B cell (primary cell): ENCODE data around the gene COL16A1. TPM values are rescaled to one million over a fixed set of nuclear protein-coding genes. Genes with fewer than 3 reads are reported as not detected.

Experiments used
- ATAC-seq: fragments of 200-7000 bp; cut with Tn5 transposase; one replicate; pipeline ENCODE4 v1.10.0; 2021; ENCODE audit warnings: low read depth, mild to moderate bottlenecking, moderate number of reproducible peaks, moderate library complexity
- CTCF ChIA-PET: fragments of 350-600 bp; sonication (Branson Sonifier 250); formaldehyde crosslinking; loops from one replicate; lab custom pipeline; 2021; ENCODE audit warnings: antibody characterized with exemption, inconsistent platforms; lab: Charles Lee
- POLR2A ChIA-PET: fragments of 350-600 bp; sonication (Branson Sonifier 250); formaldehyde crosslinking; loops from one replicate; lab custom pipeline; 2021; ENCODE audit warnings: antibody characterized with exemption; lab: Charles Lee
- DNase-seq: peaks from one replicate; pipeline ENCODE4 v3.0.0; 2013
- H2AFZ ChIP-seq: 2 replicates; pipeline ENCODE4 v1.6.1; 2012; ENCODE audit warnings: mild to moderate bottlenecking, low read depth, low read length; ENCODE audit not compliant: insufficient read depth, poor library complexity, severe bottlenecking
- H3K27ac ChIP-seq, 2 donors: 1 replicate in 1 of 2; 2 replicates in 1 of 2; pipeline ENCODE4 v1.5.1; 2012 to 2013; ENCODE audit warnings: low read length in 2 of 2, mild to moderate bottlenecking in 2 of 2, moderate library complexity in 1 of 2
- H3K27me3 ChIP-seq, 4 experiments: fragments of 200-600 bp in 1 of 4; sonication (generic) in 1 of 4; replicated peaks in 1 of 4; 1 replicate in 2 of 4; 2 replicates in 2 of 4; pipeline versions ENCODE4 v1.6.1 to v1.7.0; 2013 to 2016; ENCODE audit warnings: low read length in 3 of 4, mild to moderate bottlenecking in 2 of 4, mixed read lengths in 1 of 4, moderate library complexity in 1 of 4; ENCODE audit not compliant: insufficient read depth in 4 of 4, control insufficient read depth in 3 of 4; ENCODE audit errors: control extremely low read depth in 1 of 4
- H3K36me3 ChIP-seq, 2 experiments: replicated peaks in 1 of 2; 1 replicate in 1 of 2; 2 replicates in 1 of 2; pipeline versions ENCODE4 v1.6.1 to v1.7.1; 2013; ENCODE audit warnings: low read length in 1 of 2; ENCODE audit not compliant: insufficient read depth in 2 of 2, control insufficient read depth in 1 of 2; ENCODE audit errors: control extremely low read depth in 1 of 2, extremely low read depth in 1 of 2
- H3K4me1 ChIP-seq, 2 donors: fragments of 200-600 bp in 1 of 2; sonication (generic) in 1 of 2; 1 replicate in 1 of 2; 2 replicates in 1 of 2; pipeline versions ENCODE4 v1.5.1 to v1.6.1; 2013 to 2017; ENCODE audit warnings: low read length in 2 of 2; ENCODE audit not compliant: control insufficient read depth in 2 of 2, insufficient read depth in 2 of 2
- H3K4me2 ChIP-seq: replicated peaks from 2 replicates; pipeline ENCODE3; 2012; ENCODE audit warnings: mild to moderate bottlenecking, low read depth, low read length; ENCODE audit not compliant: poor library complexity, severe bottlenecking
- H3K4me3 ChIP-seq, 5 experiments: fragments of 200-600 bp in 1 of 5; sonication (generic) in 1 of 5; 1 replicate in 3 of 5; 2 replicates in 2 of 5; pipeline versions ENCODE4 v1.5.1 to v1.7.0; 2011 to 2016; ENCODE audit warnings: low read length in 4 of 5, mild to moderate bottlenecking in 4 of 5, low read depth in 2 of 5, control low read depth in 1 of 5, moderate library complexity in 1 of 5; ENCODE audit not compliant: insufficient read depth in 1 of 5; ENCODE audit errors: control extremely low read depth in 1 of 5, extremely low read depth in 1 of 5
- H3K79me2 ChIP-seq: fragments of 200-600 bp; sonication (generic); one replicate; pipeline ENCODE4 v1.6.0; 2016; ENCODE audit warnings: low read length; ENCODE audit not compliant: control insufficient read depth, insufficient read depth
- H3K9ac ChIP-seq: fragments of 200-600 bp; sonication (generic); 2 replicates; pipeline ENCODE4 v1.6.1; 2017; ENCODE audit warnings: mild to moderate bottlenecking, low read length, moderate library complexity
- H3K9me3 ChIP-seq, 3 donors: one replicate each; pipeline versions ENCODE4 v1.6.1 to v1.7.1; 2013; ENCODE audit warnings: low read length in 2 of 3; ENCODE audit not compliant: control insufficient read depth in 2 of 3, insufficient read depth in 1 of 3; ENCODE audit errors: control extremely low read depth in 1 of 3
- H4K20me1 ChIP-seq: 2 replicates; pipeline ENCODE4 v1.6.0; 2012; ENCODE audit warnings: mild to moderate bottlenecking, low read length; ENCODE audit not compliant: insufficient read depth, control insufficient read depth, poor library complexity, severe bottlenecking
- H3K27ac Mint-ChIP-seq: one replicate; pipeline ENCODE4 v1.8.0; 2021; ENCODE audit warnings: mixed read lengths
- H3K27me3 Mint-ChIP-seq: one replicate; pipeline ENCODE4 v1.8.0; 2021; ENCODE audit warnings: mixed read lengths
- H3K4me1 Mint-ChIP-seq: one replicate; pipeline ENCODE4 v1.8.0; 2021; ENCODE audit warnings: mixed read lengths
- H3K4me3 Mint-ChIP-seq: one replicate; pipeline ENCODE4 v1.8.0; 2021; ENCODE audit warnings: mixed read lengths
- H3K9me3 Mint-ChIP-seq: one replicate; pipeline ENCODE4 v1.8.0; 2022; ENCODE audit warnings: mixed read lengths; ENCODE audit not compliant: insufficient read depth
- CTCF ChIP-seq: fragments of 200-600 bp; IDR thresholded peaks from one replicate; pipeline ENCODE4 v1.8.0; 2022; ENCODE audit warnings: antibody characterized with exemption, mild to moderate bottlenecking
- EZH2 ChIP-seq: IDR thresholded peaks from 2 replicates; pipeline ENCODE4 v1.6.1; 2012; ENCODE audit warnings: borderline replicate concordance, low read depth, mild to moderate bottlenecking, moderate library complexity, low read length; ENCODE audit not compliant: insufficient read depth, poor library complexity, severe bottlenecking
- WGBS: methylation state at CpG from one replicate; pipeline ENCODE4 v1.1.5; 2013; ENCODE audit warnings: missing lambda C conversion rate; ENCODE audit not compliant: insufficient coverage; 5-methylcytosine and 5-hydroxymethylcytosine counted together
- intact Hi-C: fragments of 100-400 bp; cut with micrococcal nuclease; formaldehyde crosslinking; loops from one replicate; pipeline ENCODE4 v1.10.0; 2022
- polyA plus RNA-seq: library from polyadenylated mRNA; depleted of rRNA; stranded (reverse); fragments of >200 nt; gene quantifications from 2 replicates; pipeline ENCODE4 v1.2.3, GENCODE V29; 2012
- total RNA-seq, 2 donors: library from RNA; stranded (reverse); fragments of 120-200 nt in 1 of 2; gene quantifications; 1 replicate in 1 of 2; 2 replicates in 1 of 2; pipeline versions ENCODE4 v1.2.3 to v1.2.4, GENCODE V29; 2013 to 2022

Gene COL16A1
- total and polyA plus RNA-seq, 2 donors (not counting 1 experiment from before 2014, with no cell fraction given), result 0.07 TPM; not detected in 1

GRCh38 chr1:31669433-31669785 is 34.4 kb downstream of the COL16A1 start:
- ChIA-PET CTCF (no interaction called here), POLR2A (no interaction called here)
- H3K27ac ChIP-seq, result no peak overlapping the region
- H3K9ac ChIP-seq, result no peak overlapping the region
- H3K9me3 Mint-ChIP-seq, result no peaks in the 10 kb centered on the region
- H3K4me1 ChIP-seq, result peaks cover 10 to 12% of the 10 kb centered on the region in 2 donors
- intact Hi-C loops, result no loop called here
- WGBS, result 68% methylated on average over 6 of the region's 7 CpGs
- no peaks in the 10 kb centered on the region for H3K9me3 ChIP-seq
- H2AFZ ChIP-seq, result no peak overlapping the region
- peaks cover 0 to 25% (median 9%) of the 10 kb centered on the region in 4 experiments for H3K27me3 ChIP-seq
- no peak for ATAC-seq
- H3K4me1 Mint-ChIP-seq, result peaks cover 10% of the 10 kb centered on the region
- no peak overlapping the region for H3K27ac Mint-ChIP-seq
- H3K79me2 ChIP-seq, result no peaks in the 10 kb centered on the region
- DNase-seq, result no peak
- H3K27me3 Mint-ChIP-seq, result peaks cover 30% of the 10 kb centered on the region
- no peak overlapping the region for H3K4me3 ChIP-seq
- H3K4me3 Mint-ChIP-seq, result no peak overlapping the region
- H3K36me3 ChIP-seq, result no peaks in the 10 kb centered on the region
- TF ChIP-seq EZH2 (no peak), CTCF (no peak)
- H4K20me1 ChIP-seq, result no peaks in the 10 kb centered on the region
- H3K4me2 ChIP-seq, result no peak overlapping the region

DNA sequence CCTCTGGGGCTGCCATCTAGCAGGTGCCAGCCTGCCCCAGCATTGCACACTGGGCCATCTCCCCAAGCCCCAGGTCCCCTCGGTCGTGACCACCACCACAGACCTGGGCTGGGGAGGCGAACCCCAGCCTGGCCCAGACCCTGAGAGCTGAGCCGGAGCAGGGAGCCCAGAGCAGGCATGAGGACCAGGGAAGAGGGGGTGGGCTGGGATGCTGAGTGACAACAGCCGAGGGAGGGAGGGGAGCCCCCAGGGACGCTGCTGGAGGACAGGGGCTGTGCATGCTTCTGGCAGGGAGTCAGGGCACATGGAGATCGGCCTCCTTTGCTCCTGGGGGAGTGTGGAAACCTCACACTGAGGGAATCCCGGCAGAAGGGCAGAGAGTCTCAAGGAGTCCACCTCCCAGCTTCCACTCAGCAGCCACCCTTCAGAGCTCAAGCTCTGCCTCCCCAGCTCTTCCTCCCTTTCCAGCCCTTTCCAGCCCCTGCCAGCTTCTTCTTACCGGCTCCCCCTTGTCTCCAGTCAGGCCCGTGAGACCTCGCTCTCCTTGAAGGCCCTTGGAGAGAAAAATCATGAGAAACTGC is 35.4 kb downstream of the COL16A1 start:
- H3K9me3 ChIP-seq, result no peaks in the 10 kb centered on the region
- peaks cover 10 to 12% of the 10 kb centered on the region in 2 donors for H3K4me1 ChIP-seq
- no peaks in the 10 kb centered on the region for H3K36me3 ChIP-seq
- ChIA-PET CTCF (interaction anchor here (10.8 kb wide), 1 partner anchor 122 kb away, joined by 184 read pairs; no protein-coding TSS in a partner anchor), POLR2A (no interaction called here)
- Mint-ChIP-seq H3K27me3 (peaks cover 30% of the 10 kb centered on the region), H3K4me1 (peaks cover 10% of the 10 kb centered on the region), H3K27ac (no peak overlapping the region), H3K4me3 (no peak overlapping the region), H3K9me3 (no peaks in the 10 kb centered on the region)
- 96% methylated on average over 6 of the region's 11 CpGs for WGBS
- peaks cover 0 to 25% (median 9%) of the 10 kb centered on the region in 4 experiments for H3K27me3 ChIP-seq
- ATAC-seq (no peak), DNase-seq (no peak)
- intact Hi-C loops, result no loop called here
- H3K9ac ChIP-seq, result no peak overlapping the region
- H4K20me1 ChIP-seq, result no peaks in the 10 kb centered on the region
- H3K4me2 ChIP-seq, result no peak overlapping the region
- no peak overlapping the region for H2AFZ ChIP-seq
- H3K4me3 ChIP-seq, result no peak overlapping the region
- no peaks in the 10 kb centered on the region for H3K79me2 ChIP-seq
- H3K27ac ChIP-seq, result no peak overlapping the region
- TF ChIP-seq CTCF (no peak), EZH2 (no peak)
